ENCODE measurements around the gene EGLN2.

The EGLN2 gene

GRCh38 chr19:40802300-40803169 is 3.5 kb downstream of the EGLN2 start:
- Histone ChIP-seq H3K27me3 (ENCODE audit: insufficient read depth, poor library complexity, severe bottlenecking) (no peaks in the 10 kb centered on the region), H3K4me3 (replicated peaks; ENCODE audit: insufficient read depth, low read length) (peak overlapping the region; percentile 23), H3K27ac (replicated peaks) (peak overlapping the region; percentile 49)
- peak in 1 of 2 experiments; percentile 72 for DNase-seq (ENCODE audit: low read depth in 1 of 2, low spot score in 1 of 2)
- TF ChIP-seq POLR2AphosphoS5 (IDR thresholded peaks at IDR 0.05; ENCODE audit: low read depth) (no peak), SPI1 (IDR thresholded peaks at IDR 0.05; ENCODE audit: borderline replicate concordance, low read depth) (peak; percentile 51; the same call in 1 of the 2 replicates), REST (IDR thresholded peaks at IDR 0.05; ENCODE audit: insufficient replicate concordance, low read depth) (no peak)

GRCh38 chr19:40803170-40803856 is 4.3 kb downstream of the EGLN2 start:
- H3K27ac ChIP-seq (replicated peaks): peak overlapping the region; percentile 49
- TF ChIP-seq REST (IDR thresholded peaks at IDR 0.05; ENCODE audit: insufficient replicate concordance, low read depth) (no peak), POLR2AphosphoS5 (IDR thresholded peaks at IDR 0.05; ENCODE audit: low read depth) (no peak), GABPA (IDR thresholded peaks at IDR 0.05; ENCODE audit: low read depth) (no peak), CTCF (IDR thresholded peaks at IDR 0.05; ENCODE audit: insufficient read depth, low read length) (no peak), SPI1 (IDR thresholded peaks at IDR 0.05; ENCODE audit: borderline replicate concordance, low read depth) (no peak)
- no peaks in the 10 kb centered on the region for H3K27me3 ChIP-seq (ENCODE audit: insufficient read depth, poor library complexity, severe bottlenecking)
- DNase-seq (ENCODE audit: low read depth in 1 of 2, low spot score in 1 of 2): no peak
- H3K4me3 ChIP-seq (replicated peaks; ENCODE audit: insufficient read depth, low read length): peak overlapping the region; percentile 7

GRCh38 chr19:40803857-40804782 is 5.1 kb downstream of the EGLN2 start:
- TF ChIP-seq GABPA (IDR thresholded peaks at IDR 0.05; ENCODE audit: low read depth) (no peak), CTCF (IDR thresholded peaks at IDR 0.05; ENCODE audit: insufficient read depth, low read length) (no peak), SPI1 (IDR thresholded peaks at IDR 0.05; ENCODE audit: borderline replicate concordance, low read depth) (peak; percentile 20; the same call in 1 of the 2 replicates), REST (IDR thresholded peaks at IDR 0.05; ENCODE audit: insufficient replicate concordance, low read depth) (no peak), POLR2AphosphoS5 (IDR thresholded peaks at IDR 0.05; ENCODE audit: low read depth) (0 out of 2 replicates have a peak, but pooled peaks have one; percentile 6)
- no peaks in the 10 kb centered on the region for H3K27me3 ChIP-seq (ENCODE audit: insufficient read depth, poor library complexity, severe bottlenecking)
- DNase-seq (ENCODE audit: low read depth in 1 of 2, low spot score in 1 of 2): peak in 1 of 2 experiments; percentile 68
- H3K27ac ChIP-seq (replicated peaks): peak overlapping the region; percentile 49
- no peak overlapping the region for H3K4me3 ChIP-seq (replicated peaks; ENCODE audit: insufficient read depth, low read length)

Measured in HL-60 (cell line).